ENCODE results near the gene CUEDC2.

- TF ChIP-seq CTCF (conservative IDR thresholded peaks at IDR 0.05 in 1 of 2, IDR thresholded peaks at IDR 0.05 in 1 of 2; ENCODE audit: extremely low read depth in 1 of 2, insufficient read depth in 1 of 2, low read depth in 1 of 2, low read length in 2 of 2) (peak; percentile 73 to 94), EZH2 (IDR thresholded peaks at IDR 0.05; ENCODE audit: borderline replicate concordance, low read length) (no peak)
Observed at GRCh38 chr10:102399217-102400021, 33.0 kb downstream of the CUEDC2 start.

Data from mammary epithelial cell (primary cell).